GM21786 (cell line): ENCODE results near the gene ADGRV1.
"Not testable (repeated sequence)": the region's sequence is repeated elsewhere in the genome, so short reads cannot be mapped to it uniquely, and the experiment has no call there.

ENCODE experiments used
- ATAC-seq: cut with Tn5 transposase; IDR thresholded peaks from one replicate; pipeline ENCODE4 v1.9.1; 2021; ENCODE audit not compliant: unreplicated experiment

Gene ADGRV1

GRCh38 chr5:90969945-90970344 lies 411.3 kb downstream of the ADGRV1 start:
- ATAC-seq: not testable (repeated sequence)

- no peak for ATAC-seq
Observed at GRCh38 chr5:90981177-90981576, 422.6 kb downstream of the ADGRV1 start.

- ATAC-seq: no peak
Observed at GRCh38 chr5:90981821-90982220, 423.2 kb downstream of the ADGRV1 start.

GRCh38 chr5:90982576-90982975 lies 424.0 kb downstream of the ADGRV1 start:
- ATAC-seq: no peak

GRCh38 chr5:90983148-90983547 lies 424.6 kb downstream of the ADGRV1 start:
- no peak for ATAC-seq

GRCh38 chr5:90983711-90984124 lies 425.1 kb downstream of the ADGRV1 start:
- ATAC-seq: no peak

- ATAC-seq: no peak
Observed at GRCh38 chr5:90985341-90985740, 426.7 kb downstream of the ADGRV1 start.

- no peak for ATAC-seq
Observed at GRCh38 chr5:90987726-90988125, 429.1 kb downstream of the ADGRV1 start.

GRCh38 chr5:90991201-90991600 lies 432.6 kb downstream of the ADGRV1 start:
- no peak for ATAC-seq

GRCh38 chr5:90994796-90995195 lies 436.2 kb downstream of the ADGRV1 start:
- ATAC-seq: no peak

- no peak for ATAC-seq
Observed at GRCh38 chr5:90996089-90996488, 437.5 kb downstream of the ADGRV1 start.

- no peak for ATAC-seq
Observed at GRCh38 chr5:90997082-90997481, 438.5 kb downstream of the ADGRV1 start.

- no peak for ATAC-seq
Observed at GRCh38 chr5:91000743-91001142, 442.1 kb downstream of the ADGRV1 start.

GRCh38 chr5:91006713-91007112 lies 448.1 kb downstream of the ADGRV1 start:
- ATAC-seq: no peak

GRCh38 chr5:91007251-91007650 lies 448.7 kb downstream of the ADGRV1 start:
- no peak for ATAC-seq

- ATAC-seq: no peak
Observed at GRCh38 chr5:91007780-91008402, 449.3 kb downstream of the ADGRV1 start.

GRCh38 chr5:91010090-91010489 lies 451.5 kb downstream of the ADGRV1 start:
- ATAC-seq: no peak

- no peak for ATAC-seq
Observed at GRCh38 chr5:91011029-91011428, 452.4 kb downstream of the ADGRV1 start.

GRCh38 chr5:91012867-91013266 lies 454.3 kb downstream of the ADGRV1 start:
- not testable (repeated sequence) for ATAC-seq

- no peak for ATAC-seq
Observed at GRCh38 chr5:91016322-91016721, 457.7 kb downstream of the ADGRV1 start.

GRCh38 chr5:91016954-91017700 lies 458.5 kb downstream of the ADGRV1 start:
- ATAC-seq: no peak

- ATAC-seq: no peak
Observed at GRCh38 chr5:91018200-91018599, 459.6 kb downstream of the ADGRV1 start.
